Umbilical cord (tissue), 2 donors: ENCODE measurements around the gene TSSC4. TPM values are rescaled to one million over a fixed set of nuclear protein-coding genes. Genes with fewer than 3 reads are reported as not detected.

Source experiments
- DNase-seq: peaks from one replicate; pipeline ENCODE4 v3.0.0-alpha.2; 2015; ENCODE audit warnings: low spot score
- total RNA-seq: library from RNA; depleted of rRNA; stranded (reverse); fragments of >200 nt; gene quantifications from one replicate; pipeline ENCODE4 v1.2.3, GENCODE V29; 2014; ENCODE audit warnings: low replicate concordance; ENCODE audit not compliant: insufficient read depth

TSSC4 gene
- total RNA-seq, 1 donor from 2014 or later, result 17.6 TPM

GRCh38 chr11:2447951-2448650, 47.6 kb downstream of the TSSC4 start:
- no peak for DNase-seq

- DNase-seq, result no peak
Observed at GRCh38 chr11:2448661-2449547, 48.4 kb downstream of the TSSC4 start.

- DNase-seq, result no peak
Observed at GRCh38 chr11:2449548-2450320, 49.2 kb downstream of the TSSC4 start.

GRCh38 chr11:2450321-2451041, 49.9 kb downstream of the TSSC4 start:
- DNase-seq, result no peak

- DNase-seq, result no peak
Observed at GRCh38 chr11:2451336-2451735, 50.8 kb downstream of the TSSC4 start.

GRCh38 chr11:2451916-2452315, 51.4 kb downstream of the TSSC4 start:
- DNase-seq, result no peak

GRCh38 chr11:2452321-2453012, 51.9 kb downstream of the TSSC4 start:
- peak; percentile 63 for DNase-seq

GRCh38 chr11:2453436-2453835, 52.9 kb downstream of the TSSC4 start:
- no peak for DNase-seq

Other genes starting within 250 kb of the TSSC4 start
- gene INS, start 239.5 kb upstream of the TSSC4 start, total RNA-seq, result not detected
- not detected for gene TH, start 228.9 kb upstream of the TSSC4 start, total RNA-seq
- gene ASCL2, start 130.2 kb upstream of the TSSC4 start, total RNA-seq, result 2.4 TPM
- gene C11orf21, start 98.8 kb upstream of the TSSC4 start, total RNA-seq, result 0.96 TPM
- gene TSPAN32, start 98.7 kb upstream of the TSSC4 start, total RNA-seq, result 1.7 TPM
- 160 TPM for gene CD81, start 23.4 kb upstream of the TSSC4 start, total RNA-seq
- gene TRPM5, start 43.8 kb downstream of the TSSC4 start, total RNA-seq, result not detected
- gene KCNQ1, start 44.3 kb downstream of the TSSC4 start, total RNA-seq, result 7.9 TPM